Vagina (tissue), 2 donors: ENCODE results near the gene BLMH. TPM values are rescaled to one million over a fixed set of nuclear protein-coding genes. Genes with fewer than 3 reads are reported as not detected.

Experiments
- DNase-seq, 2 donors: peaks; one replicate each; pipeline ENCODE4 v3.0.0-alpha.2; 2017; ENCODE audit errors: extremely low spot score in 2 of 2
- H3K27ac ChIP-seq: fragments of 200-600 bp; sonication (generic); one replicate; pipeline ENCODE4 v1.5.1; 2019
- H3K27me3 ChIP-seq: fragments of 200-600 bp; sonication (generic); one replicate; pipeline ENCODE4 v1.5.1; 2019
- H3K36me3 ChIP-seq, 2 donors: fragments of 200-600 bp; sonication (generic); one replicate each; pipeline ENCODE4 v1.5.1; 2017 to 2019
- H3K4me1 ChIP-seq: fragments of 200-600 bp; sonication (generic); one replicate; pipeline ENCODE4 v1.5.1; 2019
- H3K4me3 ChIP-seq, 2 donors: fragments of 200-600 bp; sonication (generic); 1 replicate in 1 of 2; 2 replicates in 1 of 2; pipeline ENCODE4 v1.5.1; 2016 to 2019
- H3K9me3 ChIP-seq: fragments of 200-600 bp; sonication (generic); one replicate; pipeline ENCODE4 v1.5.1; 2019
- CTCF ChIP-seq, 3 experiments: fragments of 450-650 bp in 2 of 3; fragments of 200-600 bp in 1 of 3; sonication (generic) in 1 of 3; IDR thresholded peaks; one replicate each; pipeline ENCODE4 v1.5.1; 2017 to 2019; ENCODE audit warnings: antibody characterized with exemption in 3 of 3, mild to moderate bottlenecking in 2 of 3, moderate library complexity in 2 of 3
- POLR2A ChIP-seq, 2 donors: fragments of 450-650 bp; IDR thresholded peaks; one replicate each; pipeline ENCODE4 v1.6.1; 2017; ENCODE audit warnings: antibody characterized with exemption in 2 of 2, mild to moderate bottlenecking in 2 of 2, moderate library complexity in 2 of 2
- POLR2AphosphoS5 ChIP-seq, 2 donors: sonication (generic); formaldehyde crosslinking; IDR thresholded peaks; one replicate each; pipeline ENCODE4 v1.9.0; 2017; ENCODE audit warnings: antibody characterized with exemption in 2 of 2, mild to moderate bottlenecking in 2 of 2, low read depth in 1 of 2; ENCODE audit not compliant: insufficient read depth in 1 of 2
- intact Hi-C: fragments of 100-400 bp; cut with DNase I; formaldehyde crosslinking; loops from one replicate; pipeline ENCODE4 v1.15.1; 2023
- total RNA-seq: library from RNA; depleted of rRNA; stranded (reverse); fragments of >200 nt; gene quantifications from one replicate; pipeline ENCODE4 v1.2.3, GENCODE V29; 2016

BLMH gene
- total RNA-seq, 1 donor from 2014 or later: 44.2 TPM

- Histone ChIP-seq H3K4me3 (no peak overlapping the region), H3K4me1 (peaks cover 2% of the 10 kb centered on the region), H3K36me3 (no peaks in the 10 kb centered on the region), H3K9me3 (no peaks in the 10 kb centered on the region), H3K27me3 (no peaks in the 10 kb centered on the region), H3K27ac (no peak overlapping the region)
- intact Hi-C loops: no loop called here
- DNase-seq: no peak
- no peak for TF ChIP-seq POLR2A (IDR thresholded peaks at IDR 0.05)
- no peak for TF ChIP-seq POLR2AphosphoS5 (IDR thresholded peaks at IDR 0.05; ENCODE audit: insufficient read depth in 1 of 2, low read depth in 1 of 2)
- no peak for TF ChIP-seq CTCF (IDR thresholded peaks at IDR 0.05)
Observed at GRCh38 chr17:30318155-30318554, 26.4 kb upstream of the BLMH start.

- TF ChIP-seq CTCF (IDR thresholded peaks at IDR 0.05) (no peak), POLR2A (IDR thresholded peaks at IDR 0.05) (no peak), POLR2AphosphoS5 (IDR thresholded peaks at IDR 0.05; ENCODE audit: insufficient read depth in 1 of 2, low read depth in 1 of 2) (no peak)
- Histone ChIP-seq H3K27me3 (no peaks in the 10 kb centered on the region), H3K36me3 (no peaks in the 10 kb centered on the region), H3K4me3 (no peak overlapping the region), H3K9me3 (no peaks in the 10 kb centered on the region), H3K4me1 (no peaks in the 10 kb centered on the region), H3K27ac (no peak overlapping the region)
- intact Hi-C loops: no loop called here
- DNase-seq: no peak
Observed at GRCh38 chr17:30316736-30317135, 25.0 kb upstream of the BLMH start.

- no peak overlapping the region for H3K4me3 ChIP-seq
- TF ChIP-seq CTCF (IDR thresholded peaks at IDR 0.05) (no peak), POLR2AphosphoS5 (IDR thresholded peaks at IDR 0.05; ENCODE audit: insufficient read depth in 1 of 2, low read depth in 1 of 2) (no peak), POLR2A (IDR thresholded peaks at IDR 0.05) (no peak)
- no peak for DNase-seq
- no peaks in the 10 kb centered on the region for H3K9me3 ChIP-seq
- H3K27me3 ChIP-seq: no peaks in the 10 kb centered on the region
- H3K4me1 ChIP-seq: no peaks in the 10 kb centered on the region
- intact Hi-C loops: no loop called here
- no peaks in the 10 kb centered on the region for H3K36me3 ChIP-seq
- no peak overlapping the region for H3K27ac ChIP-seq
Observed at GRCh38 chr17:30315106-30315505, 23.4 kb upstream of the BLMH start.

- Histone ChIP-seq H3K9me3 (no peaks in the 10 kb centered on the region), H3K4me3 (no peak overlapping the region), H3K27ac (no peak overlapping the region), H3K36me3 (no peaks in the 10 kb centered on the region), H3K27me3 (no peaks in the 10 kb centered on the region), H3K4me1 (no peaks in the 10 kb centered on the region)
- intact Hi-C loops: no loop called here
- DNase-seq: no peak
- TF ChIP-seq POLR2A (IDR thresholded peaks at IDR 0.05) (no peak), CTCF (IDR thresholded peaks at IDR 0.05) (no peak), POLR2AphosphoS5 (IDR thresholded peaks at IDR 0.05; ENCODE audit: insufficient read depth in 1 of 2, low read depth in 1 of 2) (no peak)
Observed at GRCh38 chr17:30314474-30314873, 22.7 kb upstream of the BLMH start.

- Histone ChIP-seq H3K36me3 (no peaks in the 10 kb centered on the region), H3K27me3 (no peaks in the 10 kb centered on the region), H3K4me3 (no peak overlapping the region), H3K4me1 (no peaks in the 10 kb centered on the region), H3K9me3 (no peaks in the 10 kb centered on the region), H3K27ac (no peak overlapping the region)
- no peak for TF ChIP-seq CTCF (IDR thresholded peaks at IDR 0.05)
- no peak for DNase-seq
- intact Hi-C loops: no loop called here
Observed at GRCh38 chr17:30312226-30312625, 20.5 kb upstream of the BLMH start.
